SH-SY5Y (cell line): ENCODE results near the gene GATAD1.

ENCODE experiments used
- GATA2 ChIP-seq: IDR thresholded peaks from 2 replicates; pipeline ENCODE4 v1.6.1; 2011; ENCODE audit warnings: mild to moderate bottlenecking, low read depth, low read length
- GATA3 ChIP-seq: IDR thresholded peaks from 2 replicates; pipeline ENCODE4 v1.6.1; 2011; ENCODE audit warnings: low read depth, mild to moderate bottlenecking, low read length, moderate library complexity

GRCh38 chr7:92504563-92504962 is 57.3 kb downstream of the GATAD1 start:
- TF ChIP-seq GATA2, result no peak
- TF ChIP-seq GATA3, result no peak
